Hepatocyte (in vitro differentiated cells): ENCODE data around the gene TIMM8B. TPM values are rescaled to one million over a fixed set of nuclear protein-coding genes. Genes with fewer than 3 reads are reported as not detected.
A peak's percentile ranks its signal among the peaks of the same experiment; 100 is the strongest.

Source experiments
- DNase-seq: peaks from one replicate; pipeline ENCODE4 v3.0.0-alpha.2; 2016; ENCODE audit warnings: low spot score
- H2AFZ ChIP-seq: fragments of 200-600 bp; sonication (generic); 2 replicates; pipeline ENCODE4 v1.6.0; 2016; ENCODE audit warnings: antibody characterized with exemption, mild to moderate bottlenecking
- H3K27ac ChIP-seq: fragments of 200-600 bp; sonication (generic); 2 replicates; pipeline ENCODE4 v1.5.1; 2016; ENCODE audit warnings: mild to moderate bottlenecking
- H3K27me3 ChIP-seq: fragments of 200-600 bp; sonication (generic); 2 replicates; pipeline ENCODE4 v1.6.1; 2016
- H3K36me3 ChIP-seq: fragments of 200-600 bp; sonication (generic); replicated peaks from 2 replicates; pipeline ENCODE4 v1.5.1; 2016; ENCODE audit warnings: low read depth; ENCODE audit not compliant: insufficient read depth
- H3K4me1 ChIP-seq: fragments of 200-600 bp; sonication (generic); 2 replicates; pipeline ENCODE4 v1.5.1; 2016; ENCODE audit warnings: mild to moderate bottlenecking, moderate library complexity; ENCODE audit not compliant: insufficient read depth
- H3K4me2 ChIP-seq: fragments of 200-600 bp; sonication (generic); 2 replicates; pipeline ENCODE4 v1.6.0; 2016
- H3K4me3 ChIP-seq: fragments of 200-600 bp; sonication (generic); 2 replicates; pipeline ENCODE4 v1.5.1; 2016; ENCODE audit warnings: mild to moderate bottlenecking
- H3K79me2 ChIP-seq: fragments of 200-600 bp; sonication (generic); 2 replicates; pipeline ENCODE4 v1.6.0; 2017; ENCODE audit warnings: mild to moderate bottlenecking
- H3K9me2 ChIP-seq: fragments of 200-600 bp; sonication (generic); replicated peaks from 2 replicates; pipeline ENCODE4 v1.6.0; 2017; ENCODE audit warnings: mild to moderate bottlenecking; ENCODE audit not compliant: insufficient read depth
- H3K9me3 ChIP-seq: fragments of 200-600 bp; sonication (generic); 2 replicates; pipeline ENCODE4 v1.5.1; 2016; ENCODE audit warnings: low read depth, mild to moderate bottlenecking
- H4K20me1 ChIP-seq: fragments of 200-600 bp; sonication (generic); 2 replicates; pipeline ENCODE4 v1.6.0; 2016; ENCODE audit warnings: mild to moderate bottlenecking; ENCODE audit not compliant: insufficient read depth, poor library complexity, severe bottlenecking
- CTCF ChIP-seq: fragments of 200-600 bp; sonication (generic); IDR thresholded peaks from 2 replicates; pipeline ENCODE4 v1.5.1; 2016; ENCODE audit warnings: antibody characterized with exemption, mild to moderate bottlenecking; ENCODE audit not compliant: poor library complexity
- EZH2 ChIP-seq: fragments of 200-600 bp; sonication (generic); IDR thresholded peaks from 2 replicates; pipeline ENCODE4 v1.6.1; 2016; ENCODE audit warnings: antibody characterized with exemption, mild to moderate bottlenecking, borderline replicate concordance
- EZH2phosphoT487 ChIP-seq: fragments of 200-600 bp; sonication (generic); IDR thresholded peaks from one replicate; pipeline ENCODE4 v1.6.1; 2018; ENCODE audit warnings: antibody characterized with exemption, mild to moderate bottlenecking, low read depth, moderate library complexity; ENCODE audit not compliant: unreplicated experiment, severe bottlenecking
- WGBS: methylation state at CpG from one replicate; pipeline ENCODE4 v1.1.6; 2016; ENCODE audit warnings: low lambda C conversion rate; ENCODE audit errors: missing lambda C conversion rate; 5-methylcytosine and 5-hydroxymethylcytosine counted together
- polyA plus RNA-seq: library from polyadenylated mRNA; unstranded; fragments of >200 nt; fragmentation: Nextera tagmentation; extraction: Ambion mirVana; gene quantifications from 2 replicates; pipeline ENCODE4 v1.2.1, GENCODE V29; 2016
- total RNA-seq: library from RNA; depleted of rRNA; stranded (reverse); fragments of >200 nt; gene quantifications from 2 replicates; pipeline ENCODE4 v1.2.3, GENCODE V29; 2014

The TIMM8B gene
- total and polyA plus RNA-seq, 2 experiments from 2014 or later: 62.8 to 128 TPM

GRCh38 chr11:112087212-112087611, 656 bp upstream of the TIMM8B start:
- peak overlapping the region; percentile 30 for H3K27ac ChIP-seq
- peak overlapping the region; percentile 28 for H3K4me3 ChIP-seq
- peaks cover 3% of the 10 kb centered on the region for H3K36me3 ChIP-seq
- peak overlapping the region; percentile 91 for H3K4me2 ChIP-seq
- WGBS: 19% methylated on average over 10 of the region's 10 CpGs
- H3K79me2 ChIP-seq: peaks cover 49% of the 10 kb centered on the region
- H3K9me2 ChIP-seq: no peaks in the 10 kb centered on the region
- H3K9me3 ChIP-seq: no peaks in the 10 kb centered on the region
- H2AFZ ChIP-seq: peak overlapping the region; percentile 60
- TF ChIP-seq EZH2phosphoT487 (no peak), EZH2 (no peak), CTCF (no peak)
- DNase-seq: no peak
- H3K4me1 ChIP-seq: peaks cover 14% of the 10 kb centered on the region
- no peaks in the 10 kb centered on the region for H3K27me3 ChIP-seq
- peaks cover 4% of the 10 kb centered on the region for H4K20me1 ChIP-seq

GRCh38 chr11:112085822-112086421, 634 bp downstream of the TIMM8B start:
- peak overlapping the region; percentile 45 for H3K27ac ChIP-seq
- H3K9me2 ChIP-seq: no peaks in the 10 kb centered on the region
- peaks cover 49% of the 10 kb centered on the region for H3K79me2 ChIP-seq
- TF ChIP-seq CTCF (no peak), EZH2phosphoT487 (no peak), EZH2 (no peak)
- H2AFZ ChIP-seq: peak overlapping the region; percentile 63
- H3K27me3 ChIP-seq: no peaks in the 10 kb centered on the region
- H3K4me3 ChIP-seq: peak overlapping the region; percentile 64
- peaks cover 3% of the 10 kb centered on the region for H3K36me3 ChIP-seq
- H3K4me2 ChIP-seq: peak overlapping the region; percentile 96
- 5% methylated on average over 19 of the region's 19 CpGs for WGBS
- H4K20me1 ChIP-seq: peaks cover 4% of the 10 kb centered on the region
- H3K4me1 ChIP-seq: peaks cover 14% of the 10 kb centered on the region
- H3K9me3 ChIP-seq: no peaks in the 10 kb centered on the region
- peak; percentile 27 for DNase-seq

GRCh38 chr11:112082729-112083128, 3.8 kb downstream of the TIMM8B start:
- Histone ChIP-seq H4K20me1 (no peaks in the 10 kb centered on the region), H3K4me3 (no peak overlapping the region), H3K4me1 (peaks cover 12% of the 10 kb centered on the region), H3K79me2 (peaks cover 25% of the 10 kb centered on the region), H3K36me3 (no peaks in the 10 kb centered on the region), H3K27me3 (no peaks in the 10 kb centered on the region), H3K4me2 (no peak overlapping the region), H3K9me2 (no peaks in the 10 kb centered on the region), H2AFZ (no peak overlapping the region), H3K27ac (no peak overlapping the region), H3K9me3 (no peaks in the 10 kb centered on the region)
- no peak for TF ChIP-seq CTCF
- TF ChIP-seq EZH2: no peak
- TF ChIP-seq EZH2phosphoT487: no peak
- no peak for DNase-seq
- 88% methylated on average over 4 of the region's 4 CpGs for WGBS
